ENCODE data around the gene ENPP4.

GRCh38 chr6:46191961-46192360 lies 62.2 kb downstream of the ENPP4 start:
- TF ChIP-seq CTCF (IDR thresholded peaks at IDR 0.05) (no peak), TAF1 (IDR thresholded peaks at IDR 0.05; ENCODE audit: borderline replicate concordance, low read depth, low read length) (no peak), ZBTB33 (IDR thresholded peaks at IDR 0.05; ENCODE audit: borderline replicate concordance, low read depth) (no peak), RFX5 (IDR thresholded peaks at IDR 0.05; ENCODE audit: low read length) (no peak), EZH2phosphoT487 (IDR thresholded peaks at IDR 0.05; ENCODE audit: borderline replicate concordance, low read depth) (no peak), MAX (IDR thresholded peaks at IDR 0.05; ENCODE audit: low read depth) (no peak), POLR2AphosphoS5 (IDR thresholded peaks at IDR 0.05; ENCODE audit: low read depth, low read length) (no peak), USF1 (IDR thresholded peaks at IDR 0.05; ENCODE audit: borderline replicate concordance, low read depth) (no peak), CHD2 (IDR thresholded peaks at IDR 0.05; ENCODE audit: low read length, partially characterized antibody) (no peak)
